IMR-90 (cell line): ENCODE measurements around the gene NAA50. TPM values are rescaled to one million over a fixed set of nuclear protein-coding genes. Genes with fewer than 3 reads are reported as not detected.

Experiments
- ATAC-seq: fragments of 200-7000 bp; cut with Tn5 transposase; 2 replicates; pipeline ENCODE4 v1.9.1; 2020; ENCODE audit warnings: low read depth, mild to moderate bottlenecking, moderate library complexity
- BruUV-seq: library from RNA; stranded (reverse); fragments of 400-500 nt; replicated peaks from 2 replicates; lab custom pipeline; 2021; lab: Mats Ljungman, UMichigan
- CTCF ChIA-PET: fragments of 300-600 bp; formaldehyde crosslinking; extraction: SDS; loops from one replicate; lab custom pipeline; 2021; ENCODE audit warnings: antibody characterized with exemption; lab: Yijun Ruan, JAX
- POLR2A ChIA-PET: fragments of 300-600 bp; sonication (Branson Sonifier 250); formaldehyde crosslinking; loops from one replicate; lab custom pipeline; 2022; ENCODE audit warnings: antibody characterized with exemption; ENCODE audit not compliant: unreplicated experiment; lab: Charles Lee
- DNase-seq: peaks from one replicate; pipeline ENCODE4 v3.0.0; 2013
- H2AFZ ChIP-seq: replicated peaks from 2 replicates; pipeline ENCODE3; 2013; ENCODE audit warnings: low read length, mild to moderate bottlenecking; ENCODE audit not compliant: poor library complexity
- H2AK5ac ChIP-seq: 2 replicates; pipeline ENCODE4 v1.6.1; 2013; ENCODE audit warnings: low read depth, low read length, inconsistent platforms
- H2AK9ac ChIP-seq: replicated peaks from 2 replicates; pipeline ENCODE3; 2013; ENCODE audit warnings: mild to moderate bottlenecking, low read depth, low read length, moderate library complexity; ENCODE audit not compliant: poor library complexity
- H2BK120ac ChIP-seq: 2 replicates; pipeline ENCODE4 v1.6.1; 2013; ENCODE audit warnings: low read depth, low read length, inconsistent platforms
- H2BK15ac ChIP-seq: 3 replicates; pipeline ENCODE4 v1.6.1; 2013; ENCODE audit warnings: low read depth, low read length, inconsistent platforms
- H2BK20ac ChIP-seq: 2 replicates; pipeline ENCODE4 v1.6.1; 2013; ENCODE audit warnings: low read depth, mild to moderate bottlenecking, inconsistent platforms, low read length, moderate library complexity
- H2BK5ac ChIP-seq: 2 replicates; pipeline ENCODE4 v1.6.1; 2013; ENCODE audit warnings: mild to moderate bottlenecking, low read depth, low read length, inconsistent platforms; ENCODE audit not compliant: poor library complexity, severe bottlenecking
- H3K14ac ChIP-seq: replicated peaks from 2 replicates; pipeline ENCODE4 v1.6.1; 2013; ENCODE audit warnings: low read depth, low read length, inconsistent platforms
- H3K18ac ChIP-seq: 2 replicates; pipeline ENCODE4 v1.6.1; 2013; ENCODE audit warnings: low read depth, low read length, control low read depth
- H3K23ac ChIP-seq: 2 replicates; pipeline ENCODE4 v1.6.1; 2013; ENCODE audit warnings: low read depth, low read length, inconsistent platforms
- H3K27ac ChIP-seq: 2 replicates; pipeline ENCODE4 v1.5.1; 2013; ENCODE audit warnings: mild to moderate bottlenecking, control low read depth, low read length; ENCODE audit not compliant: insufficient read depth
- H3K27me3 ChIP-seq: 2 replicates; pipeline ENCODE4 v1.6.1; 2013; ENCODE audit warnings: low read length; ENCODE audit not compliant: control insufficient read depth, insufficient read depth
- H3K36me3 ChIP-seq: 2 replicates; pipeline ENCODE4 v1.6.1; 2013; ENCODE audit warnings: low read length, mixed read lengths; ENCODE audit not compliant: control insufficient read depth, insufficient read depth
- H3K4ac ChIP-seq: 2 replicates; pipeline ENCODE4 v1.6.1; 2013; ENCODE audit warnings: low read depth, low read length, inconsistent platforms
- H3K4me1 ChIP-seq: 2 replicates; pipeline ENCODE4 v1.6.1; 2013; ENCODE audit warnings: low read length, mixed read lengths; ENCODE audit not compliant: control insufficient read depth, insufficient read depth
- H3K4me2 ChIP-seq: 2 replicates; pipeline ENCODE4 v1.6.1; 2013; ENCODE audit warnings: low read depth, mild to moderate bottlenecking, control low read depth, low read length, moderate library complexity
- H3K4me3 ChIP-seq: 2 replicates; pipeline ENCODE4 v1.5.1; 2013; ENCODE audit warnings: low read depth, mild to moderate bottlenecking, control low read depth, low read length, moderate library complexity; ENCODE audit not compliant: insufficient read depth
- H3K56ac ChIP-seq: 2 replicates; pipeline ENCODE4 v1.6.1; 2013; ENCODE audit warnings: low read length, inconsistent platforms; ENCODE audit not compliant: insufficient read depth; ENCODE audit errors: extremely low read depth
- H3K79me1 ChIP-seq, 2 experiments: 2 replicates each; pipeline ENCODE4 v1.6.1; 2013; ENCODE audit warnings: low read length in 2 of 2, inconsistent platforms in 1 of 2, low read depth in 1 of 2
- H3K9ac ChIP-seq: 2 replicates; pipeline ENCODE4 v1.6.1; 2013; ENCODE audit warnings: low read depth, low read length, control low read depth
- H3K9me1 ChIP-seq: 2 replicates; pipeline ENCODE4 v1.6.1; 2013; ENCODE audit warnings: low read length, inconsistent platforms; ENCODE audit not compliant: insufficient read depth
- H3K9me3 ChIP-seq: 2 replicates; pipeline ENCODE4 v1.6.1; 2013; ENCODE audit warnings: low read length; ENCODE audit not compliant: control insufficient read depth, insufficient read depth
- H4K20me1 ChIP-seq: 2 replicates; pipeline ENCODE4 v1.6.1; 2013; ENCODE audit warnings: low read length, inconsistent platforms; ENCODE audit not compliant: insufficient read depth
- H4K5ac ChIP-seq: 2 replicates; pipeline ENCODE4 v1.6.1; 2013; ENCODE audit warnings: mild to moderate bottlenecking, low read depth, low read length, control low read depth
- H4K8ac ChIP-seq, 2 experiments: 2 replicates each; pipeline ENCODE4 v1.6.1; 2013; ENCODE audit warnings: low read depth in 2 of 2, low read length in 2 of 2, control low read depth in 1 of 2, inconsistent platforms in 1 of 2
- H4K91ac ChIP-seq: 2 replicates; pipeline ENCODE4 v1.6.1; 2013; ENCODE audit warnings: low read depth, low read length, inconsistent platforms; ENCODE audit not compliant: insufficient read depth
- CEBPB ChIP-seq: IDR thresholded peaks from 2 replicates; pipeline ENCODE4 v1.6.1; 2012; ENCODE audit warnings: low read depth, low read length, improper control_type of control experiment
- CHD1 ChIP-seq: IDR thresholded peaks from 2 replicates; pipeline ENCODE4 v1.6.1; 2012; ENCODE audit warnings: low read depth, low read length, improper control_type of control experiment
- ELK1 ChIP-seq: fragments of 150-350 bp; IDR thresholded peaks from 2 replicates; pipeline ENCODE4 v1.6.1; 2016; ENCODE audit warnings: low read depth, mild to moderate bottlenecking, low read length, moderate library complexity, borderline replicate concordance
- MXI1 ChIP-seq: IDR thresholded peaks from 2 replicates; pipeline ENCODE4 v1.6.1; 2012; ENCODE audit warnings: low read depth, mild to moderate bottlenecking, low read length, moderate library complexity, borderline replicate concordance
- NFE2L2 ChIP-seq: fragments of 150-350 bp; IDR thresholded peaks from 2 replicates; pipeline ENCODE4 v1.6.1; 2016; ENCODE audit warnings: low read depth, mild to moderate bottlenecking, low read length
- POLR2A ChIP-seq: IDR thresholded peaks from 2 replicates; pipeline ENCODE4 v1.6.1; 2012; ENCODE audit warnings: mild to moderate bottlenecking, low read depth, low read length
- SMC3 ChIP-seq: fragments of 150-350 bp; IDR thresholded peaks from 2 replicates; pipeline ENCODE4 v1.6.1; 2016; ENCODE audit warnings: low read depth, mild to moderate bottlenecking, antibody characterized with exemption, low read length, moderate library complexity
- WGBS, 2 experiments: methylation state at CpG; one replicate each; pipeline versions ENCODE4 v1.1.5 to v1.1.7; 2013; ENCODE audit warnings: missing lambda C conversion rate in 2 of 2; ENCODE audit not compliant: insufficient read length in 1 of 2; ENCODE audit errors: extremely low coverage in 2 of 2; 5-methylcytosine and 5-hydroxymethylcytosine counted together
- dilution Hi-C: fragments of 300-500 bp; cut with HindIII; formaldehyde crosslinking; loops from one replicate; pipeline ENCODE4 v1.14.3; 2018; ENCODE audit warnings: low sequenced_read_pairs; ENCODE audit not compliant: unreplicated experiment
- in situ Hi-C: fragments of 300-500 bp; cut with MboI; formaldehyde crosslinking; loops from 3 replicates; pipeline ENCODE4 v1.14.3; 2019; ENCODE audit warnings: low sequenced_read_pairs, inconsistent platforms, mixed read lengths
- intact Hi-C: fragments of 100-400 bp; cut with micrococcal nuclease; formaldehyde crosslinking; loops from 2 replicates; pipeline ENCODE4 v1.10.0; 2022
- polyA plus RNA-seq, 3 experiments: library from polyadenylated mRNA; depleted of rRNA; stranded (reverse); fragments of >200 nt; gene quantifications; 2 replicates each; pipeline ENCODE4 v1.2.3, GENCODE V29; 2012; ENCODE audit warnings: low replicate concordance in 1 of 3
- total RNA-seq: library from RNA; depleted of rRNA; stranded (reverse); fragments of >200 nt; gene quantifications from 2 replicates; pipeline ENCODE4 v1.2.3, GENCODE V29; 2012
- TF ChIP-seq, protein P1 (sequence below): fragments of 150-350 bp; IDR thresholded peaks from 2 replicates; pipeline ENCODE4 v1.6.1; 2017; ENCODE audit warnings: mild to moderate bottlenecking, antibody characterized with exemption, low read length, low read depth

NAA50 gene
- total and polyA plus RNA-seq, 2 of the 4 experiments (the other 2 are of a cell fraction): 42.4 to 125 TPM

GRCh38 chr3:113721636-113722035, 24.4 kb downstream of the NAA50 start:
- peaks cover 5% of the 10 kb centered on the region for H3K9me1 ChIP-seq
- H2AFZ ChIP-seq: no peak overlapping the region
- WGBS, 2 experiments: no CpG with 5 or more reads among the region's 3 CpGs
- H2BK15ac ChIP-seq: no peak overlapping the region
- no peak overlapping the region for H2AK5ac ChIP-seq
- ATAC-seq: no peak
- TF ChIP-seq CHD1 (no peak), CEBPB (no peak), NFE2L2 (no peak), MXI1 (no peak), SMC3 (no peak), ELK1 (no peak), POLR2A (no peak)
- TF ChIP-seq, protein P1, sequence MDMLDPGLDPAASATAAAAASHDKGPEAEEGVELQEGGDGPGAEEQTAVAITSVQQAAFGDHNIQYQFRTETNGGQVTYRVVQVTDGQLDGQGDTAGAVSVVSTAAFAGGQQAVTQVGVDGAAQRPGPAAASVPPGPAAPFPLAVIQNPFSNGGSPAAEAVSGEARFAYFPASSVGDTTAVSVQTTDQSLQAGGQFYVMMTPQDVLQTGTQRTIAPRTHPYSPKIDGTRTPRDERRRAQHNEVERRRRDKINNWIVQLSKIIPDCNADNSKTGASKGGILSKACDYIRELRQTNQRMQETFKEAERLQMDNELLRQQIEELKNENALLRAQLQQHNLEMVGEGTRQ: no peak
- no peaks in the 10 kb centered on the region for H3K9me3 ChIP-seq
- H3K4ac ChIP-seq: no peak overlapping the region
- no TSS peak for BruUV-seq
- H4K91ac ChIP-seq: no peak overlapping the region
- H3K36me3 ChIP-seq: peaks cover 18% of the 10 kb centered on the region
- no peaks in the 10 kb centered on the region for H3K27me3 ChIP-seq
- H3K18ac ChIP-seq: no peak overlapping the region
- no peak overlapping the region for H2AK9ac ChIP-seq
- ChIA-PET CTCF (no interaction called here), POLR2A (no interaction called here)
- dilution Hi-C loops (no loop called here), in situ Hi-C loops (no loop called here), intact Hi-C loops (no loop called here)
- H2BK20ac ChIP-seq: no peak overlapping the region
- no peak overlapping the region for H3K4me3 ChIP-seq
- H3K79me1 ChIP-seq: peaks cover 5 to 27% of the 10 kb centered on the region in 2 experiments
- H3K23ac ChIP-seq: no peak overlapping the region
- H4K5ac ChIP-seq: no peak overlapping the region
- peaks cover 15% of the 10 kb centered on the region; the same call in 1 of the 2 replicates for H4K20me1 ChIP-seq
- H4K8ac ChIP-seq: no peak overlapping the region
- no peak overlapping the region for H3K4me2 ChIP-seq
- H3K27ac ChIP-seq: no peak overlapping the region
- no peak overlapping the region for H2BK5ac ChIP-seq
- H2BK120ac ChIP-seq: no peak overlapping the region
- DNase-seq: no peak
- H3K56ac ChIP-seq: no peak overlapping the region
- H3K14ac ChIP-seq: no peak overlapping the region
- H3K4me1 ChIP-seq: no peaks in the 10 kb centered on the region
- H3K9ac ChIP-seq: no peak overlapping the region
